Neural crest cell (in vitro differentiated cells): ENCODE data around the gene FRZB. TPM values are rescaled to one million over a fixed set of nuclear protein-coding genes. Genes with fewer than 3 reads are reported as not detected.
"Not testable (repeated sequence)": the region's sequence is repeated elsewhere in the genome, so short reads cannot be mapped to it uniquely, and the experiment has no call there.

Experiments used
- DNase-seq: peaks from one replicate; pipeline ENCODE4 v3.0.0; 2021; ENCODE audit warnings: low read depth, mixed read lengths, low spot score
- H3K27ac Mint-ChIP-seq: one replicate; pipeline ENCODE4 v1.8.0; 2021; ENCODE audit warnings: mild to moderate bottlenecking, mixed read lengths; ENCODE audit not compliant: unreplicated experiment
- H3K27me3 Mint-ChIP-seq: 2 replicates; pipeline ENCODE4 v1.8.0; 2021; ENCODE audit warnings: low read depth, mild to moderate bottlenecking, mixed read lengths
- H3K36me3 Mint-ChIP-seq: 2 replicates; pipeline ENCODE4 v1.8.0; 2021; ENCODE audit warnings: low read depth, mild to moderate bottlenecking, mixed read lengths
- H3K4me1 Mint-ChIP-seq: 2 replicates; pipeline ENCODE4 v1.8.0; 2021; ENCODE audit warnings: mixed read lengths
- H3K4me3 Mint-ChIP-seq: one replicate; pipeline ENCODE4 v1.8.0; 2021; ENCODE audit warnings: mild to moderate bottlenecking, mixed read lengths
- H3K9me3 Mint-ChIP-seq: 2 replicates; pipeline ENCODE4 v1.8.0; 2021; ENCODE audit warnings: mixed read lengths
- CTCF ChIP-seq: fragments of 200-600 bp; sonication (generic); conservative IDR thresholded peaks from 2 replicates; pipeline ENCODE4 v1.5.0; 2021; ENCODE audit warnings: antibody characterized with exemption, mild to moderate bottlenecking
- total RNA-seq: library from RNA; stranded (reverse); gene quantifications from 2 replicates; pipeline ENCODE4 v1.2.1, GENCODE V29; 2021

The FRZB gene
- total RNA-seq, 1 donor from 2014 or later: 33.4 TPM

- no peaks in the 10 kb centered on the region for H3K27me3 Mint-ChIP-seq
- no peak overlapping the region for H3K27ac Mint-ChIP-seq
- no peaks in the 10 kb centered on the region for H3K4me1 Mint-ChIP-seq
These were observed 21.4 kb upstream of the FRZB start for GRCh38 chr2:182887753-182888415.

GRCh38 chr2:182887093-182887492 lies 20.7 kb upstream of the FRZB start:
- TF ChIP-seq CTCF: no peak
- Mint-ChIP-seq H3K4me1 (no peaks in the 10 kb centered on the region), H3K27me3 (no peaks in the 10 kb centered on the region), H3K4me3 (no peak overlapping the region), H3K27ac (no peak overlapping the region), H3K36me3 (no peaks in the 10 kb centered on the region), H3K9me3 (no peaks in the 10 kb centered on the region)
- DNase-seq: no peak

More at GRCh38 chr2:182887753-182888415, 21.4 kb upstream of the FRZB start:
- no peaks in the 10 kb centered on the region for H3K9me3 Mint-ChIP-seq
- no peaks in the 10 kb centered on the region for H3K36me3 Mint-ChIP-seq
- no peak for DNase-seq
- TF ChIP-seq CTCF: no peak
- H3K4me3 Mint-ChIP-seq: no peak overlapping the region

GRCh38 chr2:182885771-182886170 lies 19.3 kb upstream of the FRZB start:
- no peak for DNase-seq
- peaks cover 3% of the 10 kb centered on the region for H3K9me3 Mint-ChIP-seq
- H3K36me3 Mint-ChIP-seq: no peaks in the 10 kb centered on the region
- no peaks in the 10 kb centered on the region for H3K4me1 Mint-ChIP-seq
- no peak for TF ChIP-seq CTCF
- no peaks in the 10 kb centered on the region for H3K27me3 Mint-ChIP-seq
- no peak overlapping the region for H3K4me3 Mint-ChIP-seq
- H3K27ac Mint-ChIP-seq: no peak overlapping the region

- no peak overlapping the region for H3K27ac Mint-ChIP-seq
- H3K27me3 Mint-ChIP-seq: no peaks in the 10 kb centered on the region
- H3K36me3 Mint-ChIP-seq: peaks cover 11% of the 10 kb centered on the region
- no peak for TF ChIP-seq CTCF
- peaks cover 12% of the 10 kb centered on the region for H3K9me3 Mint-ChIP-seq
- DNase-seq: no peak
- H3K4me3 Mint-ChIP-seq: no peak overlapping the region
- H3K4me1 Mint-ChIP-seq: no peaks in the 10 kb centered on the region
These were observed 17.0 kb upstream of the FRZB start for GRCh38 chr2:182883451-182883850.

- not testable (repeated sequence) for H3K4me1 Mint-ChIP-seq, DNase-seq, H3K27me3 Mint-ChIP-seq, H3K27ac Mint-ChIP-seq, H3K4me3 Mint-ChIP-seq
- Mint-ChIP-seq H3K9me3 (peaks cover 25% of the 10 kb centered on the region), H3K36me3 (peaks cover 34% of the 10 kb centered on the region)
These were observed 13.7 kb upstream of the FRZB start for GRCh38 chr2:182880100-182880499.

- Mint-ChIP-seq H3K36me3 (peaks cover 39% of the 10 kb centered on the region), H3K9me3 (peaks cover 29% of the 10 kb centered on the region)
- H3K27ac Mint-ChIP-seq, H3K4me3 Mint-ChIP-seq, H3K27me3 Mint-ChIP-seq, H3K4me1 Mint-ChIP-seq, DNase-seq: not testable (repeated sequence)
These were observed 10.2 kb upstream of the FRZB start for GRCh38 chr2:182876653-182877052.
